Common myeloid progenitor, CD34-positive (primary cell): ENCODE results near the gene ACAP3.
A peak's percentile ranks its signal among the peaks of the same experiment; 100 is the strongest.

Experiments
- CTCF ChIA-PET: fragments of 350-600 bp; sonication (Branson Sonifier 250); formaldehyde crosslinking; loops from one replicate; lab custom pipeline; 2021; ENCODE audit warnings: antibody characterized with exemption; lab: Charles Lee
- POLR2A ChIA-PET: fragments of 350-600 bp; sonication (Branson Sonifier 250); formaldehyde crosslinking; loops from one replicate; lab custom pipeline; 2021; ENCODE audit warnings: antibody characterized with exemption; lab: Charles Lee
- DNase-seq, 3 donors: peaks; one replicate each; pipeline versions ENCODE4 v3.0.0 to v3.0.0-alpha.2; 2013
- H3K27ac ChIP-seq, 2 experiments: 1 replicate in 1 of 2; 2 replicates in 1 of 2; pipeline ENCODE4 v1.7.0; 2013; ENCODE audit warnings: inconsistent platforms in 2 of 2, low read length in 2 of 2, mild to moderate bottlenecking in 2 of 2, low read depth in 1 of 2, moderate library complexity in 1 of 2; ENCODE audit not compliant: severe bottlenecking in 2 of 2, insufficient read depth in 1 of 2, poor library complexity in 1 of 2
- H3K27me3 ChIP-seq, 5 experiments: replicated peaks in 2 of 5; 1 replicate in 3 of 5; 2 replicates in 2 of 5; pipeline versions ENCODE4 v1.6.1 to v1.7.0; 2013; ENCODE audit warnings: low read length in 4 of 5, mild to moderate bottlenecking in 2 of 5, moderate library complexity in 2 of 5, inconsistent platforms in 1 of 5; ENCODE audit not compliant: insufficient read depth in 5 of 5, control insufficient read depth in 4 of 5
- H3K36me3 ChIP-seq, 4 experiments: 1 replicate in 2 of 4; 2 replicates in 2 of 4; pipeline versions ENCODE4 v1.6.1 to v1.7.0; 2013; ENCODE audit warnings: low read length in 3 of 4, control low read depth in 1 of 4, mild to moderate bottlenecking in 1 of 4; ENCODE audit not compliant: control insufficient read depth in 4 of 4, insufficient read depth in 4 of 4
- H3K4me1 ChIP-seq, 4 experiments: 1 replicate in 3 of 4; 2 replicates in 1 of 4; pipeline versions ENCODE4 v1.6.1 to v1.7.1; 2013; ENCODE audit warnings: low read length in 3 of 4, mild to moderate bottlenecking in 3 of 4, control low read depth in 1 of 4, inconsistent platforms in 1 of 4, moderate library complexity in 1 of 4; ENCODE audit not compliant: control insufficient read depth in 4 of 4, insufficient read depth in 4 of 4; ENCODE audit errors: control extremely low read depth in 1 of 4
- H3K4me3 ChIP-seq, 7 experiments: 1 replicate in 4 of 7; 2 replicates in 3 of 7; pipeline versions ENCODE4 v1.5.1 to v1.7.0; 2013; ENCODE audit warnings: mild to moderate bottlenecking in 7 of 7, low read length in 6 of 7, moderate library complexity in 6 of 7, inconsistent platforms in 2 of 7, low read depth in 2 of 7, control low read depth in 1 of 7; ENCODE audit not compliant: insufficient read depth in 4 of 7, control insufficient read depth in 1 of 7; ENCODE audit errors: extremely low read depth in 1 of 7
- H3K9me3 ChIP-seq, 5 experiments: 1 replicate in 4 of 5; 2 replicates in 1 of 5; pipeline versions ENCODE4 v1.6.1 to v1.7.1; 2013; ENCODE audit warnings: low read length in 4 of 5, mild to moderate bottlenecking in 2 of 5, inconsistent platforms in 1 of 5, low read depth in 1 of 5, moderate library complexity in 1 of 5; ENCODE audit not compliant: control insufficient read depth in 4 of 5, insufficient read depth in 2 of 5; ENCODE audit errors: control extremely low read depth in 1 of 5
- WGBS: methylation state at CpG from one replicate; pipeline ENCODE4 v1.1.5; 2013; ENCODE audit not compliant: insufficient coverage; 5-methylcytosine and 5-hydroxymethylcytosine counted together

ACAP3 gene

DNA sequence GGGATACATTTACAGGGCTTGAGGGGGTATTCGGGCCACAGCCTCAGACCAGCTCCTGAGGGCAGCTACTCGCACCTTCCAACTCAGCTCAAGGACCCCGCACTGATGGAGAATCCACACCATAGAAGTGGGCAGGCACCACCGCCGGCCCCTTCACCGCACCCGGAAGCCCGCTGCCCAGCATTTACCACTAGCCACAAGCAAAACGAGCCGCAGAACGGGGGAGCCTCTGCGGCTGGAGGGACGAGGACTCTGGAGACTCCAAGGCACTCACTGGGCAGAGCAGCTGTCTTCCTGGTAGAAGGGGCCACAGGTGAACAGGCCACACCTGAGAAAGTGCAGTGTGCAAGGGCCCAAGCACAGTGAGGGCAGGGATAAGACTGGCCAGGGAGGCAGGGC is 39.4 kb downstream of the ACAP3 start:
- ChIA-PET POLR2A (no interaction called here), CTCF (interaction anchor here (1.2 kb wide), 1 partner anchor 147 kb away, joined by 3 read pairs; no protein-coding TSS in a partner anchor)
- H3K9me3 ChIP-seq: no peaks in the 10 kb centered on the region
- peaks cover 9 to 63% (median 30%) of the 10 kb centered on the region in 4 experiments for H3K36me3 ChIP-seq
- H3K27me3 ChIP-seq: no peaks in the 10 kb centered on the region
- 97% methylated on average over 13 of the region's 13 CpGs for WGBS
- peaks cover 4 to 24% (median 17%) of the 10 kb centered on the region in 4 experiments for H3K4me1 ChIP-seq
- no peak overlapping the region for H3K4me3 ChIP-seq
- DNase-seq: no peak
- peak overlapping the region in 1 of 2 experiments; percentile 1 for H3K27ac ChIP-seq

- H3K27ac ChIP-seq: no peak overlapping the region
- POLR2A ChIA-PET: interaction anchor here (0.6 kb wide), 1 partner anchor 196 kb away, joined by 4 read pairs; no protein-coding TSS in a partner anchor
- no peaks in the 10 kb centered on the region for H3K9me3 ChIP-seq
- H3K27me3 ChIP-seq: no peaks in the 10 kb centered on the region
- peaks cover 4 to 19% (median 13%) of the 10 kb centered on the region in 4 experiments for H3K4me1 ChIP-seq
- no peak for DNase-seq
- CTCF ChIA-PET: interaction anchor here (1.2 kb wide), 1 partner anchor 146 kb away, joined by 3 read pairs; no protein-coding TSS in a partner anchor
- 97% methylated on average over 37 of the region's 39 CpGs for WGBS
- H3K4me3 ChIP-seq: no peak overlapping the region
- H3K36me3 ChIP-seq: peaks cover 9 to 69% (median 34%) of the 10 kb centered on the region in 4 experiments
These were observed 40.0 kb downstream of the ACAP3 start for GRCh38 chr1:1267488-1268283.

- DNase-seq: peak in 1 of 3 donors; percentile 24
- Histone ChIP-seq H3K4me1 (peaks cover 0 to 6% (median 4%) of the 10 kb centered on the region in 4 experiments), H3K4me3 (no peak overlapping the region), H3K36me3 (peaks cover 4 to 77% (median 49%) of the 10 kb centered on the region in 4 experiments), H3K27me3 (no peaks in the 10 kb centered on the region), H3K9me3 (no peaks in the 10 kb centered on the region), H3K27ac (no peak overlapping the region)
- POLR2A ChIA-PET: no interaction called here
- CTCF ChIA-PET: interaction anchor here (0.6 to 2.4 kb wide), 3 partner anchors 27 to 148 kb away, joined by 3 to 7 read pairs (median 3); no protein-coding TSS in a partner anchor
- 98% methylated on average over 10 of the region's 10 CpGs for WGBS
These were observed 42.9 kb downstream of the ACAP3 start for GRCh38 chr1:1264868-1265272.

DNA sequence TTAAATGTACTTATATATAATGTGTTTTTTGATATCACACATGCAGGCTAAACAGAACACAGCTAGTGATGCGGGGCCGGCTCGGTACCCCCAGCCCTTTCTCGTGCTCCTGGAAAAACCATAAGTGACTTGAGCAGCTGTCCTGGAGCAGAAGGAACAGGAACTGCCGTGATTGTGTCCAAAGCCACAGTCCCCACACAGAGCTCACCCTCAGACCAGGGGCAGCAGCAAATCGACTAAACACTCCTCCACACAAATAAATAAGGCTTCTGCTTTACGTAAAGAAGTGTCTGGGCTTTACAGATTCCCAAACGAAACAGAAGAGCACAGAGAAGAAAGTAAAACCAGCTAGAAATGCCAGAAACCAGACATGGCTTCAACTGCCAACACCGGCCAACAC is 43.7 kb downstream of the ACAP3 start:
- ChIA-PET CTCF (interaction anchor here (0.9 to 2.4 kb wide), 2 partner anchors 28 to 142 kb away, joined by 3 to 7 read pairs; no protein-coding TSS in a partner anchor), POLR2A (interaction anchor here (0.9 kb wide), 1 partner anchor 9 kb away, joined by 8 read pairs; the partner anchor contains the start of gene UBE2J2)
- Histone ChIP-seq H3K4me1 (peaks cover 0 to 6% (median 4%) of the 10 kb centered on the region in 4 experiments), H3K27me3 (no peaks in the 10 kb centered on the region), H3K4me3 (no peak overlapping the region), H3K9me3 (no peaks in the 10 kb centered on the region), H3K27ac (no peak overlapping the region), H3K36me3 (peaks cover 4 to 81% (median 54%) of the 10 kb centered on the region in 4 experiments)
- no peak for DNase-seq
- WGBS: 93% methylated on average over 9 of the region's 9 CpGs

- Histone ChIP-seq H3K27ac (no peak overlapping the region), H3K27me3 (no peaks in the 10 kb centered on the region), H3K9me3 (no peaks in the 10 kb centered on the region), H3K4me1 (peaks cover 0 to 6% (median 4%) of the 10 kb centered on the region in 4 experiments), H3K36me3 (peaks cover 4 to 77% (median 52%) of the 10 kb centered on the region in 4 experiments), H3K4me3 (no peak overlapping the region)
- WGBS: 97% methylated on average over 8 of the region's 8 CpGs
- CTCF ChIA-PET: interaction anchor here (0.7 to 1.2 kb wide), 2 partner anchors 9 to 140 kb away, joined by 3 to 4 read pairs; no protein-coding TSS in a partner anchor
- no peak for DNase-seq
- POLR2A ChIA-PET: no interaction called here
These were observed 45.0 kb downstream of the ACAP3 start for GRCh38 chr1:1262758-1263157.

- Histone ChIP-seq H3K4me1 (peaks cover 0 to 6% (median 4%) of the 10 kb centered on the region in 4 experiments), H3K27ac (no peak overlapping the region), H3K9me3 (no peaks in the 10 kb centered on the region), H3K4me3 (no peak overlapping the region), H3K36me3 (peaks cover 2 to 75% (median 47%) of the 10 kb centered on the region in 4 experiments), H3K27me3 (no peaks in the 10 kb centered on the region)
- ChIA-PET POLR2A (no interaction called here), CTCF (interaction anchor here (0.7 to 3.5 kb wide), 3 partner anchors 9 to 140 kb away, joined by 3 to 10 read pairs (median 4); no protein-coding TSS in a partner anchor)
- WGBS: 98% methylated on average over 15 of the region's 17 CpGs
- DNase-seq: no peak
These were observed 45.7 kb downstream of the ACAP3 start for GRCh38 chr1:1262071-1262470.
